Measurements from ENCODE around the gene USB1.
"Not testable (repeated sequence)": the region's sequence is repeated elsewhere in the genome, so short reads cannot be mapped to it uniquely, and the experiment has no call there.

Gene USB1

GRCh38 chr16:57962756-57963155 lies 38.5 kb upstream of the USB1 start:
- H3K36me3 Mint-ChIP-seq, result no peaks in the 10 kb centered on the region
- no peak overlapping the region for H3K4me3 Mint-ChIP-seq
- no peak overlapping the region for H3K27ac Mint-ChIP-seq
- no peaks in the 10 kb centered on the region for H3K9me3 Mint-ChIP-seq
- H3K27me3 Mint-ChIP-seq, result no peaks in the 10 kb centered on the region
- H3K4me1 Mint-ChIP-seq, result no peaks in the 10 kb centered on the region

GRCh38 chr16:57964157-57964700 lies 37.0 kb upstream of the USB1 start:
- Mint-ChIP-seq H3K27me3 (no peaks in the 10 kb centered on the region), H3K4me1 (no peaks in the 10 kb centered on the region), H3K4me3 (no peak overlapping the region), H3K27ac (no peak overlapping the region), H3K9me3 (no peaks in the 10 kb centered on the region), H3K36me3 (no peaks in the 10 kb centered on the region)

GRCh38 chr16:57966204-57966771 lies 34.9 kb upstream of the USB1 start:
- no peaks in the 10 kb centered on the region for H3K36me3 Mint-ChIP-seq
- H3K27ac Mint-ChIP-seq, result no peak overlapping the region
- no peak overlapping the region for H3K4me3 Mint-ChIP-seq
- H3K9me3 Mint-ChIP-seq, result no peaks in the 10 kb centered on the region
- no peaks in the 10 kb centered on the region for H3K27me3 Mint-ChIP-seq
- H3K4me1 Mint-ChIP-seq, result no peaks in the 10 kb centered on the region

DNA sequence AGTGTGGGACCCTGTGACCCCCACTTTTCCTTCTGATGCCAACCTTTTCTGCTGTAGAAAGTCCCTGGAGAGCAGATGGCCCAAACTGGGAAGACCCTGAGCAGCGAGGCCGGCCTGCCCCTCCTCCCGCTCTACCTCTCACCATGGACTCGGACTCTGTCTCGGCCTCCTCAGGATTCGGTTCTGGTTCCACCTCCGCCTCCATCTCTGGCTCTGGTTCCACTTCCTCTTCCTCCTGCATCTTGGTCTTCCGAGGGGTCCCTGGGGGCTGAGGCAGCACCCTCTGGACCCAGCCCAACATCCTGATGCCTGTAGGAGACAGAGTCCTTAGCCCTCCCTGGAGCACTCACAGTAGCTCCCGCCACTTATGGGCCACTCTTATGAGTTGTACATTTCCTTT lies 34.2 kb upstream of the USB1 start:
- no peaks in the 10 kb centered on the region for H3K27me3 Mint-ChIP-seq
- no peaks in the 10 kb centered on the region for H3K36me3 Mint-ChIP-seq
- no peaks in the 10 kb centered on the region for H3K4me1 Mint-ChIP-seq
- H3K4me3 Mint-ChIP-seq, result no peak overlapping the region
- H3K27ac Mint-ChIP-seq, result no peak overlapping the region
- H3K9me3 Mint-ChIP-seq, result no peaks in the 10 kb centered on the region

DNA sequence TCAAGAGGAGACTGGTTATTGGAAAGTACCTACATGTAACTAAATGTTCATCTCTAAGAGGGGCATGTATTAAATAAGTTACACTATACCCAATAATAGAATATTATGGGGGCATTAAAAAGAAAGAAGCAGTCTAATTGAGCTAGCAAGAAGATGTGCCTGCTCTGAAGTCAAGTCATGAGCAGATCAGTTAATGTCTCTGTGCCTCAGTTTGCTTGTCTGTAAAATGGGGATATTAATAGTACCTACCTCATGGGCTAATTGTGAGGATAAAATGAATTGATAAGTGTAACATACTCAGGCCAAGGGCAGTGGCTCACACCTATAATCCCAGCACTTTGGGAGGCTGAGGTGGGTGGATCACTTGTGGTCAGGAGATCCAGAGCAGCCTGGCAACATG lies 33.3 kb upstream of the USB1 start:
- Mint-ChIP-seq H3K9me3 (no peaks in the 10 kb centered on the region), H3K27ac (no peak overlapping the region), H3K4me1 (no peaks in the 10 kb centered on the region), H3K36me3 (no peaks in the 10 kb centered on the region), H3K27me3 (no peaks in the 10 kb centered on the region), H3K4me3 (no peak overlapping the region)

GRCh38 chr16:57969451-57970123 lies 31.6 kb upstream of the USB1 start:
- no peak overlapping the region for H3K4me3 Mint-ChIP-seq
- H3K4me1 Mint-ChIP-seq, result no peaks in the 10 kb centered on the region
- no peaks in the 10 kb centered on the region for H3K27me3 Mint-ChIP-seq
- H3K27ac Mint-ChIP-seq, result no peak overlapping the region
- H3K9me3 Mint-ChIP-seq, result no peaks in the 10 kb centered on the region
- no peaks in the 10 kb centered on the region for H3K36me3 Mint-ChIP-seq

GRCh38 chr16:57970319-57970718 lies 30.9 kb upstream of the USB1 start:
- Mint-ChIP-seq H3K4me1 (no peaks in the 10 kb centered on the region), H3K9me3 (no peaks in the 10 kb centered on the region), H3K27ac (peak overlapping the region; percentile 26), H3K36me3 (no peaks in the 10 kb centered on the region), H3K27me3 (no peaks in the 10 kb centered on the region), H3K4me3 (no peak overlapping the region)

GRCh38 chr16:57970970-57971369 lies 30.2 kb upstream of the USB1 start, which contains the start of gene CNGB1:
Gene CNGB1, minus strand, starts transcription at chr16:57971128. Its CDS starts 3,842 bp downstream, at chr16:57967286.
- no peaks in the 10 kb centered on the region for H3K27me3 Mint-ChIP-seq
- H3K4me3 Mint-ChIP-seq, result no peak within 1 kb of the TSS
- peak within 1 kb of the TSS; percentile 26 for H3K27ac Mint-ChIP-seq

DNA sequence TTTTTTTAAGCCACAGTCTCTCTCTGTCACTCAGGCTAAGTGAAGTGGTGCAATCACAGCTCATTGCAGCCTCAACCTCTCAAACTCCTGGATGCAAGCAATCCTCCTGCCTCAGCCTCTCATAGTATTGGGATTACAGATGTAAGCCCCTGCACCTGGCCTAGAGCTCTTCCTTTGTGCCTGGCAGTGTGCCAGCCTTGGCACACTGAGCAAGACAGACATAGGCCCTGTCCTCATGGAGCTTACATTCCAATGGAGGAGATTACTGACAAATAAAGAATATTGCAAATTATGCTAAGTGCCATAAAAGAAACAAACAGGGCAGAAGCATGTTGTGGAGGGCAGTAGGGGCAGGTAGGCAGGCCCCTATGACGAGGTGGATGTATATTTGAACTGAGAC lies 29.4 kb upstream of the USB1 start:
- no peaks in the 10 kb centered on the region for H3K4me1 Mint-ChIP-seq
- H3K27me3 Mint-ChIP-seq, result no peaks in the 10 kb centered on the region
- H3K36me3 Mint-ChIP-seq, result no peaks in the 10 kb centered on the region
- H3K27ac Mint-ChIP-seq, result no peak overlapping the region
- no peaks in the 10 kb centered on the region for H3K9me3 Mint-ChIP-seq
- H3K4me3 Mint-ChIP-seq, result no peak overlapping the region

More at GRCh38 chr16:57970970-57971369, 30.2 kb upstream of the USB1 start, which contains the start of gene CNGB1:
- no peaks in the 10 kb centered on the region for H3K9me3 Mint-ChIP-seq
- H3K36me3 Mint-ChIP-seq, result no peaks in the 10 kb centered on the region
- no peaks in the 10 kb centered on the region for H3K4me1 Mint-ChIP-seq

- H3K27ac Mint-ChIP-seq, result no peak overlapping the region
- H3K4me3 Mint-ChIP-seq, result no peak overlapping the region
- H3K4me1 Mint-ChIP-seq, result no peaks in the 10 kb centered on the region
Observed at GRCh38 chr16:57972306-57972705, 28.9 kb upstream of the USB1 start.

DNA sequence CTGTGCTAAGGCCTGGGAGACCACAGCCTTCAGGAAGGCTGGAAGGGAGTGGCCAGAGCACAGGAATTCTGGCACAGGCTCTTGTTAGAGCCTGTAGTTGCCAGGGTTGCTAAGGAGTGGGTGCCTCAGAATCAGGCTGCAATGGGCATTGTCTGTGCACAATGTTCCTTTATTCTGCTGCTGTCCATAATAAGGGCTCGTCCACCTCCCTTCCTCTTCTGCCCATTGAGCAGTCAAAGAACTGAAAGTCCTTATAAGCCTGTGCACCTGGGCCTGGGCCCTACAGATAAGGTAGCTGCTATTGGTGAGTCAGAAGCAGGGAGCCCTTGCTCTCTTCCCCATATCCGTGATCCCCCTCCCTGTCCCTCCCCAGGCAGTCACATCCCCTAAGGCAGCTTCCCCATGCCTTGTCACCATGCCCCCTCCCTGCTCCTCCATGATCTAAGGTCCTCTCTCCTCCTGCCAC lies 24.8 kb upstream of the USB1 start:
- Mint-ChIP-seq H3K4me1 (no peaks in the 10 kb centered on the region), H3K27me3 (no peaks in the 10 kb centered on the region), H3K27ac (no peak overlapping the region), H3K9me3 (no peaks in the 10 kb centered on the region), H3K4me3 (no peak overlapping the region), H3K36me3 (no peaks in the 10 kb centered on the region)

More at GRCh38 chr16:57972306-57972705, 28.9 kb upstream of the USB1 start:
- Mint-ChIP-seq H3K9me3 (no peaks in the 10 kb centered on the region), H3K36me3 (no peaks in the 10 kb centered on the region), H3K27me3 (no peaks in the 10 kb centered on the region)

DNA sequence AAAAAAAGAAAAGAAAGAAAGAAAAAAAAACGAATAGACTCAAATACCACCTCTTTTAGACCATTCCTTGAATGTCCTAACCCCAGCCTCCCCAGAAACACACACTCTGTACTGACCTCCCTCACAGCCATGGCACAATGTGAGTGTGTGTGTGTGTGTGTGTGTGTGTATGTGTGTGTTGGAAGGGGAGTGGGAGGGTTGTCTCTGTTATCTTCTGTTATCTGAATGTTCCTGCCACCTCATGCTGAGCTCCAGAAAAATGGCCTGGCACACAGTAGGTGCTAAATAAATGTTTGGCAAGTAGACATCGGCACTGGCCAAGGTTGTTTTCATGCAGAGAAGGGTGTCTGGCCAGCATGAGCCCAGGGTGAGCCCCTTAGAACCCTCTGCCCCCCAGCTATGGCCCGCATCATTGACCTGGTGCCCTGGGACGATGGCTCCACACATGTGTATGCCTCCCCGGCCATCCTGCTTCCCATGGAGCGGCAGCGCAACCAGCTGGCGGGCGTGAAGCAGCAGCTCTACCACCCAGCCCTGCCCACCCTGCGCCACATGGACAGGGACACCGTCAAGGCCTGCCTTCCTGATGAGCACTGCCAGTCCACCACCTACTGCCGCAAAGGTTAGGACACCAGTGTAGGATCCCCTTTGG lies 23.7 kb upstream of the USB1 start:
- no peak overlapping the region for H3K4me3 Mint-ChIP-seq

GRCh38 chr16:57978070-57978465 lies 23.1 kb upstream of the USB1 start:
- H3K27me3 Mint-ChIP-seq, H3K36me3 Mint-ChIP-seq, H3K9me3 Mint-ChIP-seq, H3K4me3 Mint-ChIP-seq, H3K27ac Mint-ChIP-seq, H3K4me1 Mint-ChIP-seq: not testable (repeated sequence)

More for the DNA sequence above, 23.7 kb upstream of the USB1 start:
- Mint-ChIP-seq H3K36me3 (no peaks in the 10 kb centered on the region), H3K4me1 (no peaks in the 10 kb centered on the region), H3K27ac (no peak overlapping the region), H3K27me3 (no peaks in the 10 kb centered on the region), H3K9me3 (no peaks in the 10 kb centered on the region)

DNA sequence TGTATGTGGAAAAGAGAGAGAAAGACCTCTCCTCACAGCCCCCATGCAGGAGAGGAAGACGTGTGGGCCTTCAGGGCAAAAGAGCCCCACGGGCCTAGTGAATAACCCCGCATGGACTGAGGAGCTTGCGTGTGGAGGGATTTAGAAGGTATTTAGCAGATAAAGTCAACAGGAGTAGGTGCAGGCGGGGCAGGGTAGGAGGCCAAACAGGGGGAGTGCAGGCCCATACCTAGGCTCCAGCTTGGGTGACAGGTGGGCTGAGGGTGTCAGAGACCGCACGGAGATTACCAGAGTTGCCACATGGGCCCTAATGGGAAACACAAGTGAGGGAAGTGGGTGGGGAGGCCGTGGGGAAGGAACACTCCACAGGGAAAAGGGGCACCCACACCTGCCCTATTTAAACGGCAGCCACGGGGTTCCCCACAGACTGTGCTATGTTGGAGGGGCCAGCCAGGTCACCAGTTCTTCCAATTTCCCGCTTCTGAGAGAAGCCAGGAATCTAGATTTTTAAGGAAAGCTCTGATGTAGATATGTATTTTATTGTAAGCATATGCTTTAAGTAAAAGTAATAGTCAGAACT lies 22.1 kb upstream of the USB1 start:
- H3K36me3 Mint-ChIP-seq, result no peaks in the 10 kb centered on the region
- peaks cover 1% of the 10 kb centered on the region for H3K4me1 Mint-ChIP-seq
- no peaks in the 10 kb centered on the region for H3K9me3 Mint-ChIP-seq
- H3K27ac Mint-ChIP-seq, result no peak overlapping the region
- no peak overlapping the region for H3K4me3 Mint-ChIP-seq
- H3K27me3 Mint-ChIP-seq, result no peaks in the 10 kb centered on the region

DNA sequence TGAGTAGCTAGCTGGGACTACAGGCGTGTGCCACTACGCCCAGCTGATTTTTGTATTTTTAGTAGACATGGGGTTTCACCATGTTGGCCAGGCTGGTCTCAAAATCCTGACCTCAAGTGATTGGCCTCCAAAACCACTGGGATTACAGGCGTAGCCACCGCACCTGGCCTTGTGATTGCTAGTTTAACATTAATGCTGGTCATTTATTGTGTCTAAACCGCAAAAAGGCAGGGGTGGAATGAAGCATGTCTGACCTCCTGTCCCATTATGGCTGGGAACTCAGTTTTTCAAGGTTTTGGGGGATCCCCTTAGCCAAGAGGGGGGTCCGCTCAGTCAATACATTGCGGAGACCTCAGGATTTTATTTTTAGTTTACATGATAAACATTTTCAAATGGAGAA lies 19.6 kb upstream of the USB1 start:
- H3K36me3 Mint-ChIP-seq, result no peaks in the 10 kb centered on the region
- no peak overlapping the region for H3K4me3 Mint-ChIP-seq
- no peaks in the 10 kb centered on the region for H3K27me3 Mint-ChIP-seq
- H3K27ac Mint-ChIP-seq, result no peak overlapping the region
- H3K4me1 Mint-ChIP-seq, result peaks cover 7% of the 10 kb centered on the region
- no peaks in the 10 kb centered on the region for H3K9me3 Mint-ChIP-seq

- H3K36me3 Mint-ChIP-seq, result no peaks in the 10 kb centered on the region
- no peaks in the 10 kb centered on the region for H3K9me3 Mint-ChIP-seq
- H3K4me1 Mint-ChIP-seq, result peaks cover 10% of the 10 kb centered on the region
- H3K27me3 Mint-ChIP-seq, result no peaks in the 10 kb centered on the region
- H3K4me3 Mint-ChIP-seq, result no peak overlapping the region
- no peak overlapping the region for H3K27ac Mint-ChIP-seq
Observed at GRCh38 chr16:57982385-57982784, 18.8 kb upstream of the USB1 start.
